H1 (cell line): ENCODE measurements around the gene GRID2. TPM values are rescaled to one million over a fixed set of nuclear protein-coding genes. Genes with fewer than 3 reads are reported as not detected.

Experiments
- ATF3 ChIP-seq: IDR thresholded peaks from 2 replicates; pipeline ENCODE4 v1.6.1; 2011; ENCODE audit warnings: low read depth, mild to moderate bottlenecking, low read length; ENCODE audit not compliant: insufficient read depth
- CBX5 ChIP-seq: fragments of 300-800, 300-1000 bp; sonication (generic); IDR thresholded peaks from 2 replicates; pipeline ENCODE4 v1.7.1; 2016; ENCODE audit warnings: antibody characterized with exemption, low read length, low read depth
- SIRT6 ChIP-seq: IDR thresholded peaks from one replicate; pipeline ENCODE4 v1.7.1; 2012; ENCODE audit warnings: low read length, inconsistent platforms
- polyA plus RNA-seq, 7 experiments: library from polyadenylated mRNA; depleted of rRNA in 3 of 7; stranded (reverse) in 5 of 7; unstranded in 2 of 7; fragments of >200 nt in 5 of 7; fragments of 200-250 nt in 2 of 7; gene quantifications; 1 replicate in 5 of 7; 2 replicates in 1 of 7; 4 replicates in 1 of 7; pipeline versions ENCODE4 v1.2.1 to v1.2.3, GENCODE V29; 2011 to 2013; ENCODE audit warnings: missing spikeins in 2 of 7, mixed read lengths in 2 of 7
- total RNA-seq: library from RNA; stranded (reverse); fragmentation: NEBNext Ultra II Directional; extraction: Animal tissue kit (Norgen Biotek cat#: 25700); gene quantifications from 2 replicates; pipeline ENCODE4 v1.2.1, GENCODE V29; 2021

Gene GRID2
- total and polyA plus RNA-seq, 2 of the 8 experiments (the other 6 are each of a cell fraction or from before 2014, with no cell fraction given) = 31.1 to 81.9 TPM

GRCh38 chr4:93312299-93312698 is 1008.5 kb downstream of the GRID2 start (continued):
- TF ChIP-seq SIRT6 (no peak), ATF3 (no peak), CBX5 (no peak)
- TF ChIP-seq, all 59 proteins: peak for 0
